Measurements from ENCODE around the gene NR2C2AP. TPM values are rescaled to one million over a fixed set of nuclear protein-coding genes. Genes with fewer than 3 reads are reported as not detected.

NR2C2AP gene
- total RNA-seq: 10 to 100 TPM; 34.7 to 46.6 TPM

DNA sequence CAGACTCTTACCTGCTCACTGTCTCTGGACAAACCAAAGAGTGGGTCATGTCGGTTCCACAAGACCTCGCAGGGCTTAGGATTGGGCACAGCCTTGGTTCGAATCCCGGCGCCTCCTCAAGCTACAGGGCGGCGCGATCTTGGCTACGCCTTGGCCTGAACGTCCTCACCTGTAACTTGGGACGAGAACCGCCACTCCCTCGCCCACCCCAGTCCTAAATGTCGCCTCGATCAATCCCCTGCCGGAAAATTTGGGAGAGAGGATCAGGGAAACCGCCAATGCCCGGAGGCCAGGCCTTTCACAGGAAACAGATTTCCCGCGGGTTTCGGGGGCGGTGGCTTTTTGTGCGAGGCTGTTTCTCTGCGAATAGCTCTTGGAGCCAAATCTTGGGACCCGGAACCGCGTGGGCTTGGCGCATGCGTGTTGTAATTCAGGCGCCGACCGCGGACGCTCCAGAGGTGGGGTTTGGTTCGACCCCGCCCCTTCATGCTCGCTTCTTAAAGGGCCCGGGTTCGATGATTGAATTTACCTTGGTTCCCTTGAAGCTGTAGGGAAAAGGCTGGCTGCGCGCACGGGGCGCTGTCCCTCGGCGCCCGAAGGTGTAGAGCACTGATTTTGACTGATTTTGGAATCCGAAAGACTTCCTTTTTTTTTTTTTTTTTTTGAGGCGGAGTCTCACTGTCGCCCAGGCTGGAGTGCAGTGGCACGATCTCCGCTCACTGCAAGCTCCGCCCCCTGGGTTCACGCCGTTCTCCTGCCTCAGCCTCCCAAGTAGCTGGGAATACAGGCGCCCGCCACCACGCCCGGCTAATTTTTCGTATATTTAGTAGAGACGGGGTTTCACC lies at the start of gene NR2C2AP:
Gene NR2C2AP, minus strand, starts transcription at position 403 of the 845 bp plus-strand sequence. Its CDS starts 354 bp downstream, at position 49.
- intact Hi-C loops (cut with DNase I, micrococcal nuclease): loop anchor here (1.0 kb wide), 7 partner anchors 11 to 182 kb away; partner anchors contain the start of genes BORCS8 (in 2 of the 2), MAU2 (in 2 of the 2), RFXANK (in 2 of the 2) and SUGP1 (in 2 of the 2)
- ATAC-seq (peak; percentile 95), DNase-seq (peak; percentile 96)
- peak within 1 kb of the TSS; percentile 90 for H3K4me3 Mint-ChIP-seq
- no peaks in the 10 kb centered on the region for H3K27me3 Mint-ChIP-seq
- peaks cover 4% of the 10 kb centered on the region for H3K9me3 Mint-ChIP-seq (ENCODE audit: low read depth)
- peaks cover 22% of the 10 kb centered on the region for H3K36me3 Mint-ChIP-seq (ENCODE audit: low read depth)
- H3K27ac Mint-ChIP-seq: peak within 1 kb of the TSS; percentile 84
- ChIA-PET POLR2A (interaction anchor here (0.5 to 2.1 kb wide), 9 partner anchors 11 to 922 kb away, joined by 3 to 31 read pairs (median 4); partner anchors contain the start of genes BORCS8, CERS1, JUND and RFXANK), CTCF (interaction anchor here (0.5 to 2.3 kb wide), 11 partner anchors 10 to 336 kb away, joined by 3 to 20 read pairs (median 3); partner anchors contain the start of genes BORCS8, DDX49 and RFXANK)
- peaks cover 30% of the 10 kb centered on the region for H3K4me1 Mint-ChIP-seq

- intact Hi-C loops (cut with DNase I, micrococcal nuclease): no loop called here
- H3K4me3 Mint-ChIP-seq: no peak overlapping the region
- no peak overlapping the region for H3K27ac Mint-ChIP-seq
- peaks cover 24% of the 10 kb centered on the region for H3K27me3 Mint-ChIP-seq
- ChIA-PET POLR2A (no interaction called here), CTCF (no interaction called here)
- no peaks in the 10 kb centered on the region for H3K9me3 Mint-ChIP-seq (ENCODE audit: low read depth)
- no peaks in the 10 kb centered on the region for H3K36me3 Mint-ChIP-seq (ENCODE audit: low read depth)
- H3K4me1 Mint-ChIP-seq: no peaks in the 10 kb centered on the region
- DNase-seq (no peak), ATAC-seq (no peak)
Observed at GRCh38 chr19:19250196-19250801, 47.1 kb upstream of the NR2C2AP start.

- Mint-ChIP-seq H3K27me3 (peaks cover 6% of the 10 kb centered on the region), H3K9me3 (ENCODE audit: low read depth) (peaks cover 5% of the 10 kb centered on the region)
- CTCF ChIA-PET: no interaction called here
Observed at GRCh38 chr19:19240476-19240875, 37.3 kb upstream of the NR2C2AP start.

GRCh38 chr19:19239675-19240074 lies 36.5 kb upstream of the NR2C2AP start:
- Mint-ChIP-seq H3K27ac (no peak overlapping the region), H3K36me3 (ENCODE audit: low read depth) (peaks cover 2% of the 10 kb centered on the region), H3K4me1 (no peaks in the 10 kb centered on the region), H3K27me3 (peaks cover 6% of the 10 kb centered on the region), H3K9me3 (ENCODE audit: low read depth) (peaks cover 5% of the 10 kb centered on the region), H3K4me3 (no peak overlapping the region)
- DNase-seq: no peak
- intact Hi-C loops (cut with DNase I, micrococcal nuclease): no loop called here
- CTCF ChIA-PET: no interaction called here
- no peak for ATAC-seq
- POLR2A ChIA-PET: no interaction called here

More at GRCh38 chr19:19240476-19240875, 37.3 kb upstream of the NR2C2AP start:
- no peak overlapping the region for H3K4me3 Mint-ChIP-seq
- no peaks in the 10 kb centered on the region for H3K4me1 Mint-ChIP-seq
- POLR2A ChIA-PET: no interaction called here
- H3K27ac Mint-ChIP-seq: no peak overlapping the region
- DNase-seq (no peak), ATAC-seq (no peak)
- intact Hi-C loops (cut with DNase I, micrococcal nuclease): no loop called here
- H3K36me3 Mint-ChIP-seq (ENCODE audit: low read depth): peaks cover 2% of the 10 kb centered on the region

DNA sequence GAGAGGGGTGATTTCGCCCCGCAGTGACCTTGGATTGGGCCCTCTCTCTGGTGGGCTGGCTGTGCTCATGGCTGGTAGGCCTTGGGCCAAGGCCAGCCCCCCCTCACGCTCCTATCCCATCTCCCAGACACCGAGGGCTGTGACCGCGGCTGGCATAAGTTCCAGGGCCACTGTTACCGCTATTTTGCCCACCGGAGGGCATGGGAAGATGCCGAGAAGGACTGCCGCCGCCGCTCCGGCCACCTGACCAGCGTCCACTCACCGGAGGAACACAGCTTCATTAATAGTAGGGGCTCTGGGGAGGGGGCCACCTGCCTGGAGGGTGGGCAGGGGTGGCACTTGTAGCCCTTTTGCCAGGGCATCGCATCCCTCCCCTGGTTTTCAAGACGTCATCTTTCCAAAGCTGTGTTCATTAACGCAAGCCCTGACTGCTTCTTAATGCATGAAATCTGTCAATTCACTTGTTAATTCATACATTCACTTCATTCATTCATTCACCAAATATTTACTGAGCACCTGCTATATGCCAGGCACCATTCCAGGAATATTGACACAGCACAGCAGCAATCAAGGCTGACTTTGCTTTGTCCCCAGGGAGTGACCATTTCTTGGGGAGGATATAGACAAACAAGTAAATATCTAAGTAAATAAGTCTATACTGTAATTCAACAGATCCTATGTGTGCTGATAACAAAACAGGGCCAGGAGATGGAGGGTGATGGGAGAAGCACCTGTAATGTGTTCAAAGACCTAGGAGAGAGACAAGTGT lies 35.1 kb upstream of the NR2C2AP start:
- Mint-ChIP-seq H3K27ac (no peak overlapping the region), H3K4me3 (no peak overlapping the region), H3K36me3 (ENCODE audit: low read depth) (peaks cover 4% of the 10 kb centered on the region), H3K9me3 (ENCODE audit: low read depth) (peaks cover 9% of the 10 kb centered on the region), H3K27me3 (peaks cover 6% of the 10 kb centered on the region), H3K4me1 (no peaks in the 10 kb centered on the region)
- ChIA-PET CTCF (no interaction called here), POLR2A (no interaction called here)
- ATAC-seq (no peak), DNase-seq (no peak)
- intact Hi-C loops (cut with DNase I, micrococcal nuclease): no loop called here

GRCh38 chr19:19236173-19236572 lies 33.0 kb upstream of the NR2C2AP start:
- Mint-ChIP-seq H3K9me3 (ENCODE audit: low read depth) (peaks cover 11% of the 10 kb centered on the region), H3K27me3 (peaks cover 6% of the 10 kb centered on the region), H3K27ac (no peak overlapping the region), H3K36me3 (ENCODE audit: low read depth) (peaks cover 5% of the 10 kb centered on the region), H3K4me3 (no peak overlapping the region), H3K4me1 (no peaks in the 10 kb centered on the region)
- intact Hi-C loops (cut with DNase I, micrococcal nuclease): no loop called here
- ChIA-PET POLR2A (no interaction called here), CTCF (interaction anchor here (0.6 kb wide), 1 partner anchor 33 kb away, joined by 4 read pairs; the partner anchor contains the start of gene NR2C2AP)
- DNase-seq (no peak), ATAC-seq (no peak)

DNA sequence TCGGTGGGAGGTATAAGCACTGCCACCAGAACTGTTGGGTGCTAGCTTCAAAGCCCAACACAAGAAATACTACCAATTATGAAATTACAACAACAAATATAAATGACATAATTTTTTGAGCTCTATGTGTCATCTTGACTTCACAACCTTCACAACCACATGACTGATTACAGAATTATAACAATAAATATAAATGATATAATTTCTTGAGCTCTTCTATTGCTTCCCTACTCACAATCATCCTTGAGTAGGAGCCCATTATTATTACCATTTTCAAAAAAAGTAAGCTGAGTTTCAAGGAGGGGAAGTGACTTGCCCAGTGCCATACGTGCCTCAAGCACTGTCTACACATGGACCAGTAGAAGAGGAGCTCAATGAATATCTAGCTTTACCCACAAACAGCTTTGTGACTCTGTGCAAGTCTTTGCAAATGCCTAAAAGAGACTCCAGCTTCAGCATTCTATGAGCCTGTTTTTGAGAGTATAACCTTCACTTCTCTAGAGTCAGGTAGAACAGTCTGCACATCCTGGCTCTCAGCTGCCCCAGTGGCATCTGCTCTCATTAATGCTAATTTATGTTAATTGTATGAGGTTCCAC lies 31.1 kb upstream of the NR2C2AP start:
- intact Hi-C loops (cut with DNase I, micrococcal nuclease): no loop called here
- DNase-seq: no peak
- no peak overlapping the region for H3K4me3 Mint-ChIP-seq
- ATAC-seq: no peak
- H3K27me3 Mint-ChIP-seq: peaks cover 6% of the 10 kb centered on the region
- no peaks in the 10 kb centered on the region for H3K4me1 Mint-ChIP-seq
- no peak overlapping the region for H3K27ac Mint-ChIP-seq
- POLR2A ChIA-PET: no interaction called here
- CTCF ChIA-PET: interaction anchor here (0.5 to 1.0 kb wide), 3 partner anchors 59 to 663 kb away, joined by 3 to 5 read pairs (median 4); partner anchors contain the start of gene UBA52
- peaks cover 11% of the 10 kb centered on the region for H3K9me3 Mint-ChIP-seq (ENCODE audit: low read depth)
- H3K36me3 Mint-ChIP-seq (ENCODE audit: low read depth): peaks cover 5% of the 10 kb centered on the region

DNA sequence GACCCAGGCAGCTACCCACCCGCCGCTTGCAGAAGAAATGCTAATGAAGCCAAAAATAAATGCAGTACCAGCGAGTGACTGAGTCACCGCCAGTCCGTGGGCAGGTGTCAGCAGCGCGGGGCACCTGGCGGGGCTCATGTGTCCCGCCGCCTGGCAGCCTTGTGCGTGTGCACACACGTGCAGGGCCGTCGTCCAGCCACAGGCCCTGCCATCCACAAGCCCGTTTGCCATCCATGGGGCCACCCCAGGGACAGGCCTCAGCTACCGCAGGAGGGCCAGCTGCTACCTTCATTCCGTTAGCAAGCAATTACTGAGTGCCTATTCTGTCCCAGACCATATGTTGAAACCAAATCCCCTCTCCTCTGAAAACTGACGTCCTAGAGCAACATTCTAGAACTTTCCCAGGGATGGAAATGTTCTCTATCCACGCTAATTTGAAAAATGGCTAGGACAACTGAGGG lies 29.1 kb upstream of the NR2C2AP start:
- no peaks in the 10 kb centered on the region for H3K4me1 Mint-ChIP-seq
- ChIA-PET CTCF (no interaction called here), POLR2A (no interaction called here)
- H3K4me3 Mint-ChIP-seq: no peak overlapping the region
- H3K36me3 Mint-ChIP-seq (ENCODE audit: low read depth): peaks cover 5% of the 10 kb centered on the region
- peaks cover 11% of the 10 kb centered on the region for H3K9me3 Mint-ChIP-seq (ENCODE audit: low read depth)
- intact Hi-C loops (cut with DNase I, micrococcal nuclease): no loop called here
- peaks cover 2% of the 10 kb centered on the region for H3K27me3 Mint-ChIP-seq
- H3K27ac Mint-ChIP-seq: no peak overlapping the region
- ATAC-seq (no peak), DNase-seq (no peak)

- H3K27ac Mint-ChIP-seq: no peak overlapping the region
- ChIA-PET CTCF (interaction anchor here (1.0 kb wide), 1 partner anchor 29 kb away, joined by 3 read pairs; no protein-coding TSS in a partner anchor), POLR2A (no interaction called here)
- H3K4me3 Mint-ChIP-seq: no peak overlapping the region
- intact Hi-C loops (cut with DNase I, micrococcal nuclease): no loop called here
- peaks cover 3% of the 10 kb centered on the region for H3K36me3 Mint-ChIP-seq (ENCODE audit: low read depth)
- peaks cover 2% of the 10 kb centered on the region for H3K27me3 Mint-ChIP-seq
- no peak for ATAC-seq
- peaks cover 8% of the 10 kb centered on the region for H3K9me3 Mint-ChIP-seq (ENCODE audit: low read depth)
- H3K4me1 Mint-ChIP-seq: no peaks in the 10 kb centered on the region
- no peak for DNase-seq
Observed at GRCh38 chr19:19230999-19231398, 27.8 kb upstream of the NR2C2AP start.

DNA sequence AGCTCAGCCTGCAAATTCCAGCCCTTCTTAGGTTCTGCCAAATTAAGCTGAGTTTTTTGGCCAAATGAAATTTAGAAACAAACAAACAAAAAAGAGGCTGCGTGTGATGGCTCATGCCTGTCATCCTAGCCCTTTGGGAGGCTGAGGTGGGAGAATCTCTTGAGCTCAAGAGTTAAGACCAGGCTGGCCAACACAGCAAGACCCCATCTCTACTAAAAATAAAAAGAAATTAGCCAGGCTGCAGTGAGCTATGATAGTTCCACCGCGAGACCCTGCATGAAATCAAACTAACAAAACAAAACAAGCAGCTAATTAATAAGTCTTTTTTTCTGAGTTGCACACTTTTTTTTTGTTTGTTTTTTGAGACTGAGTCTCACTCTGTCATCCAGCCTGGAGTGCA lies 26.5 kb upstream of the NR2C2AP start:
- DNase-seq (no peak), ATAC-seq (no peak)
- Mint-ChIP-seq H3K9me3 (ENCODE audit: low read depth) (peaks cover 6% of the 10 kb centered on the region), H3K4me3 (no peak overlapping the region), H3K27me3 (peaks cover 2% of the 10 kb centered on the region), H3K27ac (no peak overlapping the region), H3K36me3 (ENCODE audit: low read depth) (peaks cover 3% of the 10 kb centered on the region), H3K4me1 (no peaks in the 10 kb centered on the region)
- intact Hi-C loops (cut with DNase I, micrococcal nuclease): no loop called here
- CTCF ChIA-PET: interaction anchor here (0.6 to 0.9 kb wide), 4 partner anchors 13 to 92 kb away, joined by 3 to 4 read pairs (median 3); no protein-coding TSS in a partner anchor
- POLR2A ChIA-PET: no interaction called here

DNA sequence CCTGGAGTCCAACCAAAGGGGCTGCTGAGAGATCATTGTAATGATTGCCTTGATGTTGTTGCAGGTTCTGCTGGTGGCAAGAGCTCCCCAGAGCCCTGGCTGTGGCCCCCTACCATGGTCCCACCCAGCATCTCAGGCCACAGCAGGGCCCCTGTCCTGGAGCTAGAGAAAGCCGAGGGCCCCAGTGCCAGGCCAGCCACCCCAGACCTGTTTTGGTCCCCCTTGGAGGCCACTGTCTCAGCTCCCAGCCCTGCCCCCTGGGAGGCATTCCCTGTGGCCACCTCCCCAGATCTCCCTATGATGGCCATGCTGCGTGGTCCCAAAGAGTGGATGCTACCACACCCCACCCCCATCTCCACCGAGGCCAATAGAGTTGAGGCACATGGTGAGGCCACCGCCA lies 24.0 kb upstream of the NR2C2AP start:
- no peaks in the 10 kb centered on the region for H3K36me3 Mint-ChIP-seq (ENCODE audit: low read depth)
- peaks cover 6% of the 10 kb centered on the region for H3K27me3 Mint-ChIP-seq
- no peaks in the 10 kb centered on the region for H3K9me3 Mint-ChIP-seq (ENCODE audit: low read depth)
- no peaks in the 10 kb centered on the region for H3K4me1 Mint-ChIP-seq
- no peak overlapping the region for H3K27ac Mint-ChIP-seq
- no peak for ATAC-seq
- H3K4me3 Mint-ChIP-seq: no peak overlapping the region
- intact Hi-C loops (cut with DNase I, micrococcal nuclease): no loop called here
- DNase-seq: no peak
- CTCF ChIA-PET: interaction anchor here (0.5 kb wide), 1 partner anchor 69 kb away, joined by 3 read pairs; no protein-coding TSS in a partner anchor
- POLR2A ChIA-PET: no interaction called here
